Measurements from ENCODE around the gene SUPT4H1. TPM values are rescaled to one million over a fixed set of nuclear protein-coding genes. Genes with fewer than 3 reads are reported as not detected.

SUPT4H1 gene
- total RNA-seq, 1 donor from 2014 or later, result 55.2 TPM

GRCh38 chr17:58311429-58311894 is 40.5 kb downstream of the SUPT4H1 start:
- Histone ChIP-seq H3K4me1 (no peaks in the 10 kb centered on the region), H3K27ac (replicated peaks) (no peak overlapping the region), H3K36me3 (no peaks in the 10 kb centered on the region), H3K9me3 (replicated peaks) (no peaks in the 10 kb centered on the region), H3K4me3 (no peak overlapping the region), H3K27me3 (ENCODE audit: low read depth) (peaks cover 3% of the 10 kb centered on the region)
- no peak for DNase-seq
- intact Hi-C loops (cut with micrococcal nuclease), result no loop called here
- TF ChIP-seq CTCF (IDR thresholded peaks at IDR 0.05; ENCODE audit: borderline replicate concordance), result no peak

GRCh38 chr17:58310511-58311428 is 41.2 kb downstream of the SUPT4H1 start:
- no peak for DNase-seq
- H3K36me3 ChIP-seq, result no peaks in the 10 kb centered on the region
- H3K27me3 ChIP-seq (ENCODE audit: low read depth), result peaks cover 5% of the 10 kb centered on the region
- TF ChIP-seq CTCF (IDR thresholded peaks at IDR 0.05; ENCODE audit: borderline replicate concordance), result no peak
- no peaks in the 10 kb centered on the region for H3K9me3 ChIP-seq (replicated peaks)
- H3K27ac ChIP-seq (replicated peaks), result no peak overlapping the region
- intact Hi-C loops (cut with micrococcal nuclease), result no loop called here
- H3K4me3 ChIP-seq, result no peak overlapping the region
- H3K4me1 ChIP-seq, result no peaks in the 10 kb centered on the region

GRCh38 chr17:58309918-58310259 is 42.1 kb downstream of the SUPT4H1 start:
- no peak for DNase-seq
- Histone ChIP-seq H3K4me1 (no peaks in the 10 kb centered on the region), H3K4me3 (no peak overlapping the region), H3K27ac (replicated peaks) (no peak overlapping the region), H3K27me3 (ENCODE audit: low read depth) (peaks cover 10% of the 10 kb centered on the region), H3K36me3 (no peaks in the 10 kb centered on the region), H3K9me3 (replicated peaks) (no peaks in the 10 kb centered on the region)
- TF ChIP-seq CTCF (IDR thresholded peaks at IDR 0.05; ENCODE audit: borderline replicate concordance), result no peak
- intact Hi-C loops (cut with micrococcal nuclease), result loop anchor here (10.0 kb wide), 1 partner anchor 135 kb away; no protein-coding TSS in a partner anchor

- no peak for DNase-seq
- Histone ChIP-seq H3K27ac (replicated peaks) (no peak overlapping the region), H3K4me1 (no peaks in the 10 kb centered on the region), H3K4me3 (no peak overlapping the region), H3K27me3 (ENCODE audit: low read depth) (peaks cover 12% of the 10 kb centered on the region), H3K9me3 (replicated peaks) (no peaks in the 10 kb centered on the region), H3K36me3 (no peaks in the 10 kb centered on the region)
- intact Hi-C loops (cut with micrococcal nuclease), result loop anchor here (10.0 kb wide), 1 partner anchor 136 kb away; no protein-coding TSS in a partner anchor
- no peak for TF ChIP-seq CTCF (IDR thresholded peaks at IDR 0.05; ENCODE audit: borderline replicate concordance)
Measured at GRCh38 chr17:58308985-58309917, 42.8 kb downstream of the SUPT4H1 start.
